COLO829 (cell line): ENCODE measurements around the gene IL34.
"Not testable (repeated sequence)": the region's sequence is repeated elsewhere in the genome, so short reads cannot be mapped to it uniquely, and the experiment has no call there.

Experiments
- DNase-seq: peaks from one replicate; pipeline ENCODE4 v3.0.0; 2012; ENCODE audit warnings: low spot score

IL34 gene

DNA sequence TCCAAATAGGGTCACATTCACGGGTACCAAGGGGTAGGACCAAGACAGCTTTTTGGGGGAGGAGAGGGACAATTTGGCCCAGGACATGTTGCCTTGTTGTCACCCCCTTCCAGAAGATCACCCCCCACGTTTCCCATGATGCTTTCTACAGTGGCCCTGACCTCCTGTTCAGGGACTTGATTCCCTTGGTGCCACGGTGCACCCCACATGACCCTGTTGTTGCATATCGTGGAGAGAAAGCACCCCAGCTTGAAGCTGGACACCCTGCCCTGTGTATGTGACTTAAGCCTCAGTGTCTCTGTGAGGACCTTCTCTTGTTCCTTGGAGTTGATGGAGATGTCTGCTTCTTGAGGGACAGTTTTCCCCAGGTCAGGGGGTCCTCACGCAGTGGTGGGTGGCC is 12.6 kb downstream of the IL34 start:
- DNase-seq, result no peak

DNA sequence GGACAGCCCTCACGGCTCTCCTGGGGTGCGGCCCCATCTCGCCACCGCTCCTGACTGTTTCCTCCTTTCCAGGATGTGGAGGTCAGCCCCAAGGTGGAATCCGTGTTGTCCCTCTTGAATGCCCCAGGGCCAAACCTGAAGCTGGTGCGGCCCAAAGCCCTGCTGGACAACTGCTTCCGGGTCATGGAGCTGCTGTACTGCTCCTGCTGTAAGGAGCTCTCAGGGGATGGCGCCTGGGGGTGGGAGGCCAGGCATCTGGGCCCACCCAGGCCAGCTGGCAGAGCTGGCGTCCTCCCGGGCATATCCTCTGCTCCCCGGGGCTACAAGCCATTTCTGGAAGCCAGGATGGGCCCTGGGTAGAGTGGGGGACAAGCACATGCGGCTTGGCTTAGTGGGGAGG is 13.2 kb downstream of the IL34 start:
- DNase-seq, result no peak

DNA sequence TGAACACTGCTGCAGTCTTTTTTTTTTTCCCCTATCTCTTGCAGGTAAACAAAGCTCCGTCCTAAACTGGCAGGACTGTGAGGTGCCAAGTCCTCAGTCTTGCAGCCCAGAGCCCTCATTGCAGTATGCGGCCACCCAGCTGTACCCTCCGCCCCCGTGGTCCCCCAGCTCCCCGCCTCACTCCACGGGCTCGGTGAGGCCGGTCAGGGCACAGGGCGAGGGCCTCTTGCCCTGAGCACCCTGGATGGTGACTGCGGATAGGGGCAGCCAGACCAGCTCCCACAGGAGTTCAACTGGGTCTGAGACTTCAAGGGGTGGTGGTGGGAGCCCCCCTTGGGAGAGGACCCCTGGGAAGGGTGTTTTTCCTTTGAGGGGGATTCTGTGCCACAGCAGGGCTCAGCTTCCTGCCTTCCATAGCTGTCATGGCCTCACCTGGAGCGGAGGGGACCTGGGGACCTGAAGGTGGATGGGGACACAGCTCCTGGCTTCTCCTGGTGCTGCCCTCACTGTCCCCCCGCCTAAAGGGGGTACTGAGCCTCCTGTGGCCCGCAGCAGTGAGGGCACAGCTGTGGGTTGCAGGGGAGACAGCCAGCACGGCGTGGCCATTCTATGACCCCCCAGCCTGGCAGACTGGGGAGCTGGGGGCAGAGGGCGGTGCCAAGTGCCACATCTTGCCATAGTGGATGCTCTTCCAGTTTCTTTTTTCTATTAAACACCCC is 13.8 kb downstream of the IL34 start:
- DNase-seq, result no peak

DNA sequence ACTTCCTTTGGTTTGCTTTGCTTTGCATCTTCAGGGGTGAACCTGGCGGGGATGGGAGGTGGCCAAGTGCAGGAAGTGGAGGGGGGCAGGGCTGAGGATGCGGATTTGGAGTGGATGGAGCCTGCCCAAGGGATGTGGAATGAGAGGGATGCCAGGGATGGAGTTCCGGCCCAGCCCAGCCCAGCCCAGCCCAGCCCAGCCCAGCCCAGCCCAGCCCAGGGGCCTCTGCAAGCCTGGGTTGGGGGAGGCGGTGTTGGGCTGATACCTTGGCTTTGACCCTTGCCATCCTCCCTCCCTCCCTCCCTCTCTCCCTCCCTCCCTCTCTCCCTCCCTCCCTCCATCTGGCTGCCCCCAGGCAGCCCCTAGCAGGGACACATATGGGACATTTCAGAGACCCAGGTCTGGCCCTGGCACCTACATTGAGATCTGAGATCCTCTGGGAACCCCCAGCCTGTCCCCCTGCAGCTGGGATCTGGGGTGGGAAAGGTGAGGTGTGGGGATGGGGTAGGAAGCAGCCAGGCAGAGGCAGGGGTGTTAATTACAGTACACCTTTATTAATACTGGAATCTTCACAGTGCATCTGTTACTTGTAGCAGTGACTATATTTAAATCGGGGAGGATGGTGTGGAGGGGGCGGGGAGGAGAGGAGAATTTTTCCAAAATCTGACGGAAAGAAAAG is 14.5 kb downstream of the IL34 start:
- no peak for DNase-seq

DNA sequence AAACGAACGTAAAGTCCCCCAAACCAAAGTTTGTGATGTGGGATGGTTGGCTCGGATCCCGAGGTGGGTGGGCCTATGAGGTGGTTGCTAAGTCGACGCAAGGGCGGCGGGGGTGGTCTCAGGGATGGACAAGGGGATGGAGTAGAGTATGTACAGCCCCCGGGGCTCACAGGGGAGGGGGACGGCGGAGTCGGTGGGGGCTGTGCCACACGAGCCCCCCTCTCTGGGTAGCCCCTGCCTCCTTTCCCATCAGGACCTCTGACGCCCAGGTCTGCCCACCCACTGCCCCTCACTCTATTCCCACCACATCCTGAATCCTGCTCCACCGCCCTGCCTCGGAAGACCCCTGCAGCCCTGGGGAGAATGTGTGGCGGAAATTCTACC is 15.2 kb downstream of the IL34 start:
- no peak for DNase-seq

DNA sequence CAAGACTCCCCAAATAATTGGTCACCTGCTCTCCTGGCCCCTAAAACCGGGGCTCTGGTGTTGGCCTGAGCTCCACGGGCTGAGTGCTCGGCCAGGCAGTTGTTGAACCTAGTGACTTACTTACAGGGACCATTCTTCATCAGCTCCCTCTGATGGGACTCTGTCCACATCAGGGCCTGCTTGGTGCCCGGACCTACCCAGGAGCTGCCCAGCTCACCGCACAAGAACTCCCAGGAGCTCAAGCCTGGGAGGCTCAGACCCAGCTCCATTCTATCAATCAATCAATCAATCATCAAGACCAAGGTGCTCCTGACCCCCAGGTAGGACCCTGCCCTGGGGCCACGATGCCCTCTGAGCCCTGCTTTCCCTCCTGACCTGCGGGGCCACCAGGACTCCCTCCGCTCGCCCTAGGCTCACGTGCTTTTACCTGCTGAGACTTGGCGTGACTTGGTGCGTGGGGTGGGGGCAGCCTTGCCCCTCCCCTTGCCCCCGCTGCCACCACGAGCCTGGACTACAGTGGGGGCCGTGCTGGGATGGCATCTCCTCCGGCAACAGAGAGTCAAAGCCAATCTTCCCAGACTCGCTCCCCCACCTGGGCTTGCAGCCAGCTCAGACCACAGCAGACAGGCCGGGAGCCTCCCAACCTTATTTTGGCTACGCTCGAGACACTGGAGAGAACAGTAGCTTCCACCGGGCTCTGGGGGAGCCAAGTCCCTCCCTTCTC is 15.7 kb downstream of the IL34 start:
- DNase-seq, result no peak

DNA sequence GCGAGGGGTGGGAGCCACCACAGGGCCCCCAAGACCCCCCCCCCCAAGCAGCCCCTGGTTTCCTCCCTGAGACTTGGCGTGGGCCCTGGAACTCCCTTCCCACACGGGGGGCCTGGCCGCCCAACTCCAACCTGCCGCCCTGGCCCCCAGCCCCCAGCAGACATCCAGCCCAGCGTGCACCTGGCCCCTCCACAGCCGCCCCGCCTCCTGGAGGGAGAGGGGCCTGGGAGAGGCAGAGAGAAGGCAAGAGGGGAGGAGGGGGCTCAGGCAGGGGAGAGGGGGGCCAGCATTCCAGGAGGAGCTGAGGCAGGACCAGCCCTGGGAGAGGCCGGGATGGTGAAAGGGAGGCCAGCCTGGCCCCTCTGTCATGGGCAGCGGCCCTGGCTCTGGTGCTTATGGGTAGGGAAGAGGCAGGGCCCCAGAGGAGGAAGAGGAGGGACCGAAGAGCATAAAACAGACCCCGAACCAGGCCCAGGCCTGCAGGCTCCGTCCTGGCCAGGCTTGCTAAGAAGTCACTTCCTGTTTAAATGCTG is 16.7 kb downstream of the IL34 start:
- DNase-seq, result no peak

DNA sequence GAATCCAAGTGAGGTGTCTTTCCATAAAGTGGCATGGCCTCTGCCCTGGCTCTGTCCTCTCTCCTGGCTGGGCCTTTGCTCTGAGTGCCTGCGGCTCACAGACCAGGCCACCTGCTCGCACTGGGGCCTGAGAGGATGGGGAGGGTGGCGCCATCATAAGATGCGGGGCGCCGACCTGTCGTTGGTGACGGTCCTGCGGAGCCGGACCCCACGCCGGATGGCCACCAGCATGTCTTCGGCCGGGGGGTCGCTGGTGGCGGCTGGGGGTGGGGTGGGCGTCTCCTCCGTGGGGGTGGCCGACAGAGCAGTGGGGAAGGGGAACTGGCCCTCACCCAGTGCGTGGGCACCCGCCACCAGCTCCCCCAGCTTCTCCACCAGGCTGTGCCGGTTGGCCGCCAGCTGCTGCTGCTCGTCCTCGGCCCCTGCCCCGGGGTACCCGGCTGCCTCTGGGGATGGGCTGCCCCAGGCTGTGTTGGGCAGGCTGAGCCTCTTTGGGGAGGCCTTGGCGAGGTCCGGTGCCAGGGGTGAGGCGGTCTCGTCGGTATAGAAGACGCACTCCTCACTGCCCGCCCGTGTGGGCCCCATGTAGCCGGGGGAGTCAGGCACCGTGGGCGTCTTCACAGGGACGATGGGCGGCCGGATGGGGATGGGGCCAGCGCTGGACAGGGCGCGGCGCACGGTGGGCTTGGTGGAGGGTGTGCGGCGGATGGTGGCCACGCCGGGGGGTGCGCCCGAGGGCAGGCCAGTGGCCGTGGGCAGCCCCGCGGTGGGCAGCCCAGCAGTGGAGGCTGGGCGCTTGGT is 17.4 kb downstream of the IL34 start:
- no peak for DNase-seq

DNA sequence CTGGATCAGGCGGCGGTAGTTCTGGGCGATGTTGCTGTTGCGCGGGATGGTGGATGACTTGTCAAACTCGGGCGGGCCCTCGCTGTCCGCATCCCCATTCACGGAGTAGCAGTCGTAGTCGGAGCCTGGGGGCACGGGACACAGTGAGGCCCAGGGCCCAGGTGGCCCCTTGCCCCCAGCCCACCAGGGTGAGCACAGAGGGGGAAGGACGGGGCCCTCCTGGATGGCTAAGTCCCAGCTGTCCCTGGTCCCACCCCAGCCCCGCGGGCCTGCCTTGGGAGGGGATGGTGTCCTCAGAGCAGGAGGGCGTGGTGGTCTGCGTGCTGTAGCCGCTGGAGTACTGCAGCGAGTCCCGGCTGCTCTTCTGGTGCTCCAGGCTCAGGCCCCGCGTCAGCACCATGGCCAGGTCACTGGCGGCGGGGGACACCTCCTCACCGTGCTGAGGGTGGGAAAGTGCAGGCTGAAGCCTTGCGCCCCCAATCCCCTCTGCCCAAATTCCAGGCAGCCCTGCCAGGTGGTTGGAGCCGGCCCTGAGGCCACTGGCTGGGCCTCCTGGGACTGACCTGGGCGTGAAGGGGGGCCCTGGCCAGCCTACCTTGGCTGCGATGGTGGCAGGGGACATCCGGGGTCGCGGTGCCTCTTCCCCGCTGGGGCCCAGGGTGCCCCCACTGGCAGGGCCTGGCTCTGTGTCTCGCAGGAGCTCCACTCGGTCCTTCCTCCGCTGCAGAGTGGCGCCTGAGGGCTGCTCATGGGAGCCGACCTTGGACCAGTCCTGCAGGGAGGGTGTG is 18.2 kb downstream of the IL34 start:
- DNase-seq, result no peak

DNA sequence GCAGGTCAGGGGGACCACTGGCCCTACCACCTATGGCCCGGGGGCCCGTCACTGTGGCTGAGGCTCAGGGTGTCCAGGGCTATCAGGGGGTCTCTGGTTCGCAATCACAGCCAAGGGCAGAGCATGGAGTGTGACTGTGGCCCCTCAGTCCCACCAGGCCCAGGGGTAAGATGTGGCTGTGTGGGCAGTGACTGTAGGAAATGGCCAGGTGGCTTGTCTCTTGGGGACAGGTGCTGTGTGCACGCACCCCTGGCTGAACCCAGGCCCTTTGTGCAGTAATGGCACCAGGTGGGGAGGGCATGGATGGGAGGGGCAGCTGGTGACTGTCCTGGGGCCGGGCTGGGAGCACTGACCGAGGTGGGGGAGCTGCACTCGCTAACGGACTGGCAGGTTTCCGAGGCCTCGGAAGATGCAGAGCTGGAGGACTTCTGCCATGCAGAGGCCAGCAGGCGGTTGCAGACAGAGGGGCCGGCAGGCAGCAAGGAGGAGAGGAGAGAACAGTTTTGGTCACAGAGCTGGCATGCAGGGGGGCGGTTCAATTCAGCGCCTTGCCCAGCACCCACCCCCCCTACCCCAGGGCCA is 18.8 kb downstream of the IL34 start:
- DNase-seq, result no peak

DNA sequence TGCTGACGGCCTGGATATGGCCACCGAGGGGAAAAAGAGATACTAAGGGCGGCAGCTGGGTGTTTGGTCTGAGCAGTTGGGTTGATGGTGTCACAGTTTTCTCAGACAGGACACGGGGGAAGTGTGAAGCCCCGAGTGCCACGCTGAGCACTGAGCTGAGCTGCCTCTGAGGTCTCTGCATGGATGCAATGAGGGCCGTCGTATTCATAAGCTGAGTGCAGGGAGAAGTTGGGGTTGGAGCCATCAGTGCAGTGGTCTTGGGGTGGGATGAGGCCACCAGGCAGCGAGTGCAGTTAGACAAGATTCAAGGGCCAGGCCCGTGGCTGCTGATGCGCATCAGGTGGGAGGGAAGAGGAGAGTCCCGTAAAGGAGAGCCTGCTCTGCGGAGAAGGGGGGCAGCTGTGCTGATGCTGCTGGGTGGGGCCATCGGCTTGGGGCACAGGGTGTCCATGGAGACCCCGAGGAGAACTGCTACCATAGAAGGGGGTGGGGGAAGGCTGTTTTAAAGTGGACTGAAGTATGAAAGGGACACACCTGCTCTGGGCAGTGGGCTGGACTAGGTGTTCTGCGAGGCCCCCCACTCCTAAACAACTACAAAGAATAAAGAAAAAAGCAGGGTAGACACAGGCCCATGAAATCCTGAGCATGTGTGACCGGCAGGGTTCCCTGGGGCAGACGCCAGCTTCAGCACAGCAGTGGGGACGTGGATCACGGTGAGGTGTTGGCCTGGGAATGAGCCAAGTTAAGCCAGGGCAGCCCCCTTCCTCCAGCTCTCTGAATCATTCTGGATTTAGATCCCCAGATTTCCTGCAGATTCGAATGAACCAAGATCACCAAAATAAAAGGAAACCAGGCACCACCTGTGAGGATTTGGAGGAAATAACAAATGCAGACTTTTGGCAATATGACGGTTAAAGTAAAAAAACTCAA is 19.7 kb downstream of the IL34 start:
- no peak for DNase-seq

DNA sequence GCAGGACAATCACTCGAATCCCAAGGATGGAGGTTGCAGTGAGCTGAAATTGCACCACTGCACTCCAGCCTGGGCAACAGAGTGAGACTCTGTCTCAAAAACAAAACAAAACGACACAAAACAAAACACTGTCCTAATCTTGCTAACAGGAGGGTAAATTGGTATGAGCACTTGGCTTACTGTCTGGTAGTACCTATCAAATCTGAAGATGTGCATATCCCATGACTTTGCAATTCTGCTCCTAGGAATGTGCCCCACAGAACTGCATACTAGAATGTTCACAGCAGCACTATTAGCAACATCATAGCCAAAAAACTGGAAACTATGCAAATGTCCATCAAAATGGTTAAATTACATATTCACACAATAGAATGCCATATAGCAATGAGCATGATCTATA is 23.8 kb downstream of the IL34 start:
- no peak for DNase-seq

DNA sequence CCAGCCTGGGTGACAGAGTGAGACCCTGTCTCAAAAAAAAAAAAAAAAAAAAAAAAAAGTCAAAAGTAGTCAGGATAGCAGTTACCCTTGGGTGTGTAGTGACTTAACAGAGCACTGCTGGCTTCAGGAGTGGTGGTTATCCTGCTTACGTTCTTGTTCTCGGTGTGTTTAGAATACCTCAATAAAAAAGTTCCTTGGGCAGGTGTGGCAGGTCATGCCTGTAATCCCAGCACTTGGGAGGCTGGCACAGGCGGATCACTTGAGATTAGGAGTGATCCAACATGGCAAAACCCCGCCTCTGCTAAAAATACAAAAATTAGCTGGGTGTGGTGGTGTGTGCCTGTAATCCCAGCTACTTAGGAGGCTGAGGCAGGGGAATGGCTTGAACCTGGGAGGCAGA is 24.6 kb downstream of the IL34 start:
- not testable (repeated sequence) for DNase-seq

DNA sequence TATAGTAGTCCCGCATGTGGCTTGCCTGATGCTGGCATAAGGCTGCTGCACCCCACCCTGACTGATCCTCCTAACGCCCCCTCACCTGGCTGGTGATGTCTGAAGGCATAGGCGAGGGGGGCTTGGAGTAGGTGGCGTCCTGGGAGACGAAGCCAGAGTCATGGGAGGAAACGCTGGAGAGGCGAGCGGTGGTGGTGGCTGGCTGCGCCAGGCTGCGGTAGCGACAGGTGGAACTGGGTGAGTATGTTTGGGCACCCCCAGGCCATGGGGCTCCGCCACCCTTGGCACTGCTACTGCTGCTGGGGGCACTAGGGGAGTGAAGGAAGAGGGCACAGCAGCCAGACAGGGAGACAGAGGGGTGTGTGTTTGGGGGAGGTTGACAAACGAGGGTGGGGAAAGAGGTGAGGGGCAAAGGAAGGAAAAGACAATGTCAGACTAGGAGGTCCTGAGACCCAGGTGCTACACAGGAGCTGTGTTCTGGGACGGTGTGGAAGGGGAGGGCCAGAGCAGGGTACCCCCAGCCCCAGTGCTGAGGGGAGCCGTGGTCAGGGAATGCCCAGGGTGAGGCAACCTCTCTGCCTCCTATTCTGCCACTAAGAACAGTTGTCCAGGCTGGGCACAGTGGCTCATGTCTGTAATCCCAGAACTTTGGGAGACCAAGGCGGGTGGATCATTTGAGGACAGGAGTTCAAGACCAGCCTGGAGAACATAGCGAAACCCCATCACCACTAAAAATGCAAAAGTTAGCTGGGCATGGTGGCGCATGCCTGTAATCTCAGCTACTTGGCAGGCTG is 28.1 kb downstream of the IL34 start:
- DNase-seq, result no peak

DNA sequence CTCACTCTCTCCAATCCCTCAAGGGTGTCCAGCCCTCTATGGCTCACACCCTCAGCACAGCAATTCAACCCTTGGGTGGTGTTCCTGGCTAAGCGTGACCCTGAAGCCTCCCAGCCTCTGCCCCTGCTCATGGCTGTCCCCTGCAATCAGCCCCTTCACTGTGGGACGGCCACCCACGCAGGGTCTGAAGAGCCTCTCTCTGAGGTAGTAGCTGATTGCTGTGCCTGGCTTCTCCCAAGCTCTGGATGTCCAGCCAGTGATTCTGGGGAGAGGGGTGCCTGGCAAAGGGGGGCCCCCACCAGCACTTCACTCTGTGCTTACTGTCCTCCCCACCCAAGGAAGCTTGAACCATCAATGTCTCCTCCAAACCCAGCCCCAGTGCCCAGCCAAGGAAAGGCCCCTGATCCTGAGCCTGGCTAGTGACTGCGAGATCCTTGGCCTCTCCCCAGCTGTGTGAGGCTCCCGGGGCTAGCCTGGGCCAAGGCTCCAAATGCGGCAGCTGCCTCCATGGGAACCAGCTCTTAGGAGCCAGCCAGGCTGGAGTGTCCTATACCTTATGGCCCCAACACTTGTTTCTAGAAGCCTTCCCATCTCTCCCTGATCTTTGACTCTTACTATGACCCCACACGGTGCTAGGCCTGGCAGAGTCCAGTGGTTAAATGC is 29.6 kb downstream of the IL34 start:
- DNase-seq, result no peak

DNA sequence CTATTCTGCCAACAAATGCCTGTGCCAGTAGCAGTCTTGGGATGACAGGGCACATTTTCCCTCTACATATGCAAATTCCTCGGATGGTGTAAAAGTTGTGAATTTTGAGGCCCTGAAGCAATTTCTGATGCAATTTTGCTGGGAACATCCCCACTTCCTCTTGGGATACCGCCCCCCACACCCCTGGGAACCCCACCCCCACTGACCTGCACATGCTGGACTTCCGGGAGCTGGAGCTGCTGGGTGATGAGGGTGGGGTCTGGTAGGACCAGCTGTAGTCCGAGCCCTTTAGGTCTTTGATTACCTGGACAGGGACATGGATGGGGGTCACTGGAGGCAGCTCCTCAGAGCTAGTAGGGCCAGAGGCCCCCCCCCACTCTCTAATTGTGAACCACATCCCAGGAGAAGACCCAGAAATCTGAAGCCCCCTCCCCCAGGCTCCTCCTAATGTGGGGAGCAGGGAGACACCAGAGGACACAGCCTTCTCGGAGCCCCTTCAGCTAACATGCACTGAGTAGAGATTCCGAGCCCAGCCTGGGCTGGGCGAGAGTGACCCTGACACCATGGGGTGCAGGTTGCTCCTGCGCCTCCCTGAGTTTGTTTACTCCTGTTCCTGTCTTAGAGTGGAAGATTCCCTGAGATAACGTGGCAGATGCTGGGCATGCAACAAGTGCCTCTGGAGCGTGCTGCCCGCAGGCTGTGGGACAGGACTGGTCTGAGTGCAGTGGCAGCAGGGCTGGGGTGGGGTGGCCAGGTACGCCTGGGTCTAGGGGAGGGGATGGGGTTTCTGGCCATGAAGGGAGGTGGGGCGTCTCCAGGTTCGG is 30.5 kb downstream of the IL34 start:
- no peak for DNase-seq

DNA sequence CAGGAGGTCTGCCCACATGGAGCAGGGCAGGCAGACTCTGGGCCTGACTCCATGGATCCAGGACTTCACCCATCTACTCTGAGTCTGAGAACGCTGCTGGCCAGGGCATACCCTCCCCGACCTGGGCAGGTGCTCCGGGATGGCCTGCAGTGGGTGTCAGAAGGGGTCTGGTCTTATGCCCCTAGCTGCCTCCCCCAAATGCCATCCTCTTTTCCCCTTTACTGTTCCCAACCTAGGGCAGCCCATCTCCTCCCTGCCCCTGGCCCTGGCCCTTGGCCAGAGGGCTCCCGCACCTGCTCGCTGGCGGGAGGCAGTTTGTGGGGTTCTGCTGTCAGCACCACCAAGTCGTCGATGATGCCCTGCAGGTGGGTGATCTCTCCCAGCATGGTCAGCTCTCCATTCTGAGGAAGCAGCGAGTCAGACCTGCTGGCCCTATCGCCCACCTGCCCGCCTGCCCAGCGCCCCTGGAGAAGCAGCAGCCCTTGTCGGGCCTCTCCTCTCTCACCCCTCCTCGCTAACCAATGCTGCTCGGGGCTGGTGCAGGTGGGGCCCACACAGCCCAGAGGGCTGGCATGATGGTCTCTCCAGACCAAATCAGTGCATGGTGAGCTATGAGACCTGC is 31.3 kb downstream of the IL34 start:
- DNase-seq, result no peak
